Activated CD8-positive, alpha-beta T cell treated with anti-CD3 and anti-CD28 coated beads for 36 hours (primary cell): ENCODE measurements around the gene RGL1. TPM values are rescaled to one million over a fixed set of nuclear protein-coding genes. Genes with fewer than 3 reads are reported as not detected.

Experiments
- ATAC-seq: fragments of 200-7000 bp; cut with Tn5 transposase; one replicate; pipeline ENCODE4 v1.10.0; 2021; ENCODE audit warnings: mild to moderate bottlenecking, moderate library complexity
- CTCF ChIA-PET: fragments of 350-600 bp; sonication (Branson Sonifier 250); formaldehyde crosslinking; loops from one replicate; lab custom pipeline; 2021; ENCODE audit warnings: antibody characterized with exemption; lab: Charles Lee
- POLR2A ChIA-PET: fragments of 350-600 bp; sonication (Branson Sonifier 250); formaldehyde crosslinking; loops from one replicate; lab custom pipeline; 2021; ENCODE audit warnings: antibody characterized with exemption; lab: Charles Lee
- DNase-seq: peaks from one replicate; pipeline ENCODE4 v3.0.0-alpha.2; 2020
- H3K27ac Mint-ChIP-seq: one replicate; pipeline ENCODE4 v1.8.0; 2021; ENCODE audit warnings: mild to moderate bottlenecking, mixed read lengths
- H3K27me3 Mint-ChIP-seq: one replicate; pipeline ENCODE4 v1.8.0; 2021; ENCODE audit warnings: mixed read lengths
- H3K36me3 Mint-ChIP-seq: one replicate; pipeline ENCODE4 v1.8.0; 2021; ENCODE audit warnings: low read depth, mixed read lengths
- H3K4me1 Mint-ChIP-seq: one replicate; pipeline ENCODE4 v1.8.0; 2021; ENCODE audit warnings: low read depth, mixed read lengths
- H3K4me3 Mint-ChIP-seq: one replicate; pipeline ENCODE4 v1.8.0; 2021; ENCODE audit warnings: mild to moderate bottlenecking, moderate library complexity, mixed read lengths
- H3K9me3 Mint-ChIP-seq: one replicate; pipeline ENCODE4 v1.8.0; 2021; ENCODE audit warnings: mixed read lengths
- CTCF ChIP-seq: fragments of 200-600 bp; IDR thresholded peaks from one replicate; pipeline ENCODE4 v1.8.0; 2022; ENCODE audit warnings: antibody characterized with exemption, mild to moderate bottlenecking
- intact Hi-C: fragments of 100-400 bp; cut with micrococcal nuclease; formaldehyde crosslinking; loops from one replicate; pipeline ENCODE4 v1.10.0; 2022
- total RNA-seq, 2 experiments: library from RNA; stranded (reverse); gene quantifications; one replicate each; pipeline ENCODE4 v1.2.3, GENCODE V29; 2021

The RGL1 gene
- total RNA-seq, 2 experiments from 2014 or later: 1.2 to 1.3 TPM

- H3K27ac Mint-ChIP-seq: no peak overlapping the region
- H3K36me3 Mint-ChIP-seq: no peaks in the 10 kb centered on the region
- H3K9me3 Mint-ChIP-seq: no peaks in the 10 kb centered on the region
- CTCF ChIA-PET: interaction anchor here (1.5 kb wide), 1 partner anchor 15 kb away, joined by 4 read pairs; no protein-coding TSS in a partner anchor
- DNase-seq (no peak), ATAC-seq (no peak)
- no peaks in the 10 kb centered on the region for H3K27me3 Mint-ChIP-seq
- TF ChIP-seq CTCF: no peak
- peaks cover 8% of the 10 kb centered on the region for H3K4me1 Mint-ChIP-seq
- H3K4me3 Mint-ChIP-seq: no peak overlapping the region
- POLR2A ChIA-PET: interaction anchor here (1.0 kb wide), 1 partner anchor 16 kb away, joined by 3 read pairs; no protein-coding TSS in a partner anchor
- intact Hi-C loops: no loop called here
Observed at GRCh38 chr1:183931646-183932271, 126.8 kb downstream of the RGL1 start.

GRCh38 chr1:183932412-183932811 lies 127.5 kb downstream of the RGL1 start:
- intact Hi-C loops: no loop called here

GRCh38 chr1:183933528-183934179 lies 128.7 kb downstream of the RGL1 start:
- no peak for TF ChIP-seq CTCF
- Mint-ChIP-seq H3K4me3 (no peak overlapping the region), H3K9me3 (no peaks in the 10 kb centered on the region), H3K4me1 (peaks cover 8% of the 10 kb centered on the region), H3K36me3 (no peaks in the 10 kb centered on the region), H3K27me3 (no peaks in the 10 kb centered on the region), H3K27ac (no peak overlapping the region)
- ATAC-seq (no peak), DNase-seq (no peak)
- intact Hi-C loops: no loop called here
- ChIA-PET CTCF (interaction anchor here (1.1 to 1.2 kb wide), 2 partner anchors 9 to 17 kb away, joined by 3 to 4 read pairs; no protein-coding TSS in a partner anchor), POLR2A (interaction anchor here (0.9 to 1.0 kb wide), 2 partner anchors 18 to 89 kb away, joined by 3 read pairs; no protein-coding TSS in a partner anchor)

More at GRCh38 chr1:183932412-183932811, 127.5 kb downstream of the RGL1 start:
- no peaks in the 10 kb centered on the region for H3K9me3 Mint-ChIP-seq
- peaks cover 8% of the 10 kb centered on the region for H3K4me1 Mint-ChIP-seq
- no peak for TF ChIP-seq CTCF
- ATAC-seq: no peak
- H3K4me3 Mint-ChIP-seq: no peak overlapping the region
- ChIA-PET CTCF (interaction anchor here (1.5 kb wide), 1 partner anchor 16 kb away, joined by 4 read pairs; no protein-coding TSS in a partner anchor), POLR2A (interaction anchor here (1.0 kb wide), 1 partner anchor 16 kb away, joined by 3 read pairs; no protein-coding TSS in a partner anchor)
- DNase-seq: no peak
- H3K27me3 Mint-ChIP-seq: no peaks in the 10 kb centered on the region
- H3K27ac Mint-ChIP-seq: no peak overlapping the region
- H3K36me3 Mint-ChIP-seq: no peaks in the 10 kb centered on the region

GRCh38 chr1:183934314-183934713 lies 129.4 kb downstream of the RGL1 start:
- ChIA-PET POLR2A (no interaction called here), CTCF (interaction anchor here (1.2 kb wide), 1 partner anchor 8 kb away, joined by 3 read pairs; no protein-coding TSS in a partner anchor)
- Mint-ChIP-seq H3K9me3 (no peaks in the 10 kb centered on the region), H3K4me3 (no peak overlapping the region), H3K27ac (no peak overlapping the region), H3K4me1 (peaks cover 8% of the 10 kb centered on the region), H3K27me3 (no peaks in the 10 kb centered on the region), H3K36me3 (no peaks in the 10 kb centered on the region)
- ATAC-seq (no peak), DNase-seq (no peak)
- TF ChIP-seq CTCF: no peak
- intact Hi-C loops: no loop called here

GRCh38 chr1:183936009-183936408 lies 131.1 kb downstream of the RGL1 start:
- Mint-ChIP-seq H3K4me1 (peaks cover 8% of the 10 kb centered on the region), H3K27ac (no peak overlapping the region), H3K4me3 (no peak overlapping the region), H3K36me3 (no peaks in the 10 kb centered on the region), H3K9me3 (no peaks in the 10 kb centered on the region), H3K27me3 (no peaks in the 10 kb centered on the region)
- DNase-seq (no peak), ATAC-seq (no peak)
- ChIA-PET CTCF (interaction anchor here (0.9 kb wide), 1 partner anchor 20 kb away, joined by 4 read pairs; no protein-coding TSS in a partner anchor), POLR2A (no interaction called here)
- no peak for TF ChIP-seq CTCF
- intact Hi-C loops: no loop called here
